ENCODE measurements around the gene ALKBH8.
"Not testable (repeated sequence)": the region's sequence is repeated elsewhere in the genome, so short reads cannot be mapped to it uniquely, and the experiment has no call there.

ALKBH8 gene

DNA sequence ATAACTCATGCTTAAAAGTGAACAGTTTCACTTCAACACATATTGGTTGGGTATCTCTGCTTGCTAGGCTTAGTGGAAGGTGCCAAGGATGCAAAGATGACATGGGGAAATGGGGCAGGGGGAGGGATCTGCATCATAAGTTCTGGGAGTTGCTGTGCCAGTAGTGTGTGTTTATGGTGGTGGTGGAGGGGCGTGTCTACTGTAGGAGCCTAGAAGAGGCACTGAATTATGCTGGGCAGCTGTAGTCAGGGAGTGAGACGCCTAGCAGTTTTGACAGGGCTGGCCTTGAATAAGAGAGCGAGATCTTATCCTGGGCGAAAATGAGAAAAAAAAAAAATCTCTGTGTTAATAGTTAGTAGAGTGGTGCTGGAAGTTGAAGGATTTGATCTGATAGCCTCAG is 28.4 kb upstream of the ALKBH8 start:
- TF ChIP-seq Cebpa-rat (IDR thresholded peaks at IDR 0.05) = no peak
- no peak overlapping the region for H3K4me3 ChIP-seq

DNA sequence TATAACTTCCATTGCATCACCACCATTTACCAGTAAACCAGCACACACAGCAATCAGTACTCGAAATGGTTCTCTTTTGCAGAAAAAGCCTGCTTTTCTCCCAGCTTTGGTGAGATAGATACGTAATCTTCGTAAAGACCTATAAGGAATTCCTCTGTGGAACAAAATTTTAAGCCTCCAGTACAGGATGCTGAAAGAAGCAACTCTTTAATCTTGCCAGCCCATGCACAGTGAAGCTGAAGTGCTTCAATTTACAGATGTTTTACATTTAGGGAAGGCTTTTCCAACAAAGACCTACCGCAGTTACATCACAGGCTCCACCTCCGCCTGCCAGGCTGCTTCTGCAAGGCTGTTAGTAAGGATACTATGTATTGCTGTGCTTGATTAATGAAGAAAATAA is 27.3 kb upstream of the ALKBH8 start:
- H3K4me3 ChIP-seq = no peak overlapping the region
- H3K36me3 ChIP-seq = no peaks in the 10 kb centered on the region
- peaks cover 32% of the 10 kb centered on the region for H3K27me3 ChIP-seq
- H4K20me1 ChIP-seq = no peaks in the 10 kb centered on the region
- no peak for TF ChIP-seq Cebpa-rat (IDR thresholded peaks at IDR 0.05)
- H3K9ac ChIP-seq = no peak overlapping the region
- H3K27ac ChIP-seq = no peak overlapping the region
- H3K4me1 ChIP-seq = peaks cover 11% of the 10 kb centered on the region
- no peak overlapping the region for H3K4me2 ChIP-seq
- no peaks in the 10 kb centered on the region for H3K9me3 ChIP-seq

More for the DNA sequence above, 28.4 kb upstream of the ALKBH8 start:
- no peak overlapping the region for H3K9ac ChIP-seq
- no peaks in the 10 kb centered on the region for H3K36me3 ChIP-seq
- H4K20me1 ChIP-seq = no peaks in the 10 kb centered on the region
- no peaks in the 10 kb centered on the region for H3K9me3 ChIP-seq
- H3K27me3 ChIP-seq = peaks cover 32% of the 10 kb centered on the region
- peaks cover 11% of the 10 kb centered on the region for H3K4me1 ChIP-seq
- H3K4me2 ChIP-seq = no peak overlapping the region
- H3K27ac ChIP-seq = no peak overlapping the region

- no peak for TF ChIP-seq Cebpa-rat (IDR thresholded peaks at IDR 0.05)
- Histone ChIP-seq H3K9ac (no peak overlapping the region), H3K4me1 (peaks cover 11% of the 10 kb centered on the region), H3K9me3 (no peaks in the 10 kb centered on the region), H3K27me3 (peaks cover 32% of the 10 kb centered on the region), H3K4me2 (no peak overlapping the region), H3K4me3 (no peak overlapping the region), H3K27ac (no peak overlapping the region), H3K36me3 (no peaks in the 10 kb centered on the region), H4K20me1 (no peaks in the 10 kb centered on the region)
Measured at GRCh38 chr11:107592231-107592590, 26.7 kb upstream of the ALKBH8 start.

GRCh38 chr11:107591378-107592230 is 26.1 kb upstream of the ALKBH8 start:
- no peak for TF ChIP-seq Cebpa-rat (IDR thresholded peaks at IDR 0.05)
- Histone ChIP-seq H4K20me1 (no peaks in the 10 kb centered on the region), H3K27ac (no peak overlapping the region), H3K27me3 (peaks cover 32% of the 10 kb centered on the region), H3K4me1 (peaks cover 11% of the 10 kb centered on the region), H3K4me2 (peak overlapping the region; percentile 99), H3K4me3 (peak overlapping the region; percentile 75), H3K36me3 (no peaks in the 10 kb centered on the region), H3K9ac (peak overlapping the region; percentile 71), H3K9me3 (no peaks in the 10 kb centered on the region)

GRCh38 chr11:107590460-107591377 is 25.2 kb upstream of the ALKBH8 start, which contains the start of gene ELMOD1:
Gene ELMOD1 (plus strand): TSS chr11:107591147. CDS start chr11:107618190, 27,043 bp downstream.
- Histone ChIP-seq H3K9ac (peak within 1 kb of the TSS; percentile 71), H3K36me3 (no peaks in the 10 kb centered on the region), H3K4me3 (peak within 1 kb of the TSS; percentile 75), H3K27me3 (peaks cover 32% of the 10 kb centered on the region), H4K20me1 (no peaks in the 10 kb centered on the region), H3K9me3 (no peaks in the 10 kb centered on the region), H3K4me1 (peaks cover 11% of the 10 kb centered on the region), H3K27ac (no peak within 1 kb of the TSS), H3K4me2 (peak within 1 kb of the TSS; percentile 99)
- TF ChIP-seq Cebpa-rat (IDR thresholded peaks at IDR 0.05) = no peak

- H3K4me2 ChIP-seq = no peak overlapping the region
- H3K4me1 ChIP-seq = peaks cover 11% of the 10 kb centered on the region
- no peak overlapping the region for H3K9ac ChIP-seq
- H3K4me3 ChIP-seq = no peak overlapping the region
- H3K36me3 ChIP-seq = no peaks in the 10 kb centered on the region
- H4K20me1 ChIP-seq = no peaks in the 10 kb centered on the region
- no peak for TF ChIP-seq Cebpa-rat (IDR thresholded peaks at IDR 0.05)
- H3K9me3 ChIP-seq = no peaks in the 10 kb centered on the region
- H3K27me3 ChIP-seq = peaks cover 29% of the 10 kb centered on the region
- no peak overlapping the region for H3K27ac ChIP-seq
Measured at GRCh38 chr11:107587306-107587979, 21.9 kb upstream of the ALKBH8 start.

DNA sequence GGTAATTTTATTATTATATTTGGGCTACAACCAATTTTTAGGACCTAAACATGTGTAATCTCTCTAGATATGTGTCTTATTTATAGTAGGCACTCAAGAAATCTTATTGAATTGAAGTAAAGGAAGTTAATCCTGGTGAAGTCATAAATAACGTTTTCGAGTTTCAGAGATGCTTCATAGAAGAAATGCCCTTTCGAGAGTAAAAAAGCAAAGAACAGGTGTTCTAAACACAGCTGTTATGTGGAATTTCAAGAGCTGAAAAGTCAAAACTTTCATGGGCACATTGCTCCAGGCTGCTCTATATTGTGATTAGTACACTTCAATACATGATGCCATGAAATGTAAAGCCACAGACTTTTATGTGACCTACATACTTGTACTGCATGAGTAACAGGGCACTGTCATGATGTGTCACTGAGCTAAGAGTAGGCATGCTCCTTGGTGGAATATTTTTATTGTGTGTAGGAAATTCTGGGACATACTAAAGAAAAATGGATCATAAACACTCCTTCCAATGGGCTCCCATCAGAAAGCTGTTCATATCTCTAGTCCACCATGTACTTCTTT is 18.2 kb upstream of the ALKBH8 start:
- Histone ChIP-seq H3K9me3 (no peaks in the 10 kb centered on the region), H3K4me3 (no peak overlapping the region), H3K4me2 (no peak overlapping the region), H3K4me1 (no peaks in the 10 kb centered on the region), H3K9ac (no peak overlapping the region), H3K27ac (no peak overlapping the region), H3K27me3 (no peaks in the 10 kb centered on the region), H4K20me1 (no peaks in the 10 kb centered on the region), H3K36me3 (no peaks in the 10 kb centered on the region)
- TF ChIP-seq Cebpa-rat (IDR thresholded peaks at IDR 0.05) = no peak

DNA sequence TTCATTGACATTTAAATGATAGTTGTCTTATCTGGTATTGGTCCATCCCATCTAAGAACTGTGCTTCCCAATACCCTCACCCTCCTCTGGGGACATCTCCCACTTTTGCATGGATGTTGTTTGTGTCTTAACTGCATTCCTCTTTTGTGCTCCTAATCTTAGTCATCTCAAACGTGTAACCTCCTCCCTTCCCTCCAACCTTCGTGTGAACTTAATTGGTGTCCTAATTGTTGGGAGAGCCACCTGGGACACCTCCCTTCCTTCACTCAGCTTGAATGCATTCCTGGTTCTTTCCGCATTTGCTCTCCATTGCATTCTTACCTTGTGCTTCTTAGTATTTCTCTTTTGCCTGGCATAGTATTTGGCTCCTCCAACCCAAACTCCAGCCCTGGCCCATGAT is 15.6 kb upstream of the ALKBH8 start:
- no peaks in the 10 kb centered on the region for H3K27me3 ChIP-seq
- no peaks in the 10 kb centered on the region for H4K20me1 ChIP-seq
- H3K4me1 ChIP-seq = no peaks in the 10 kb centered on the region
- no peak for TF ChIP-seq Cebpa-rat (IDR thresholded peaks at IDR 0.05)
- H3K9me3 ChIP-seq = no peaks in the 10 kb centered on the region
- H3K9ac ChIP-seq = no peak overlapping the region
- no peaks in the 10 kb centered on the region for H3K36me3 ChIP-seq
- H3K4me3 ChIP-seq = no peak overlapping the region
- H3K4me2 ChIP-seq = no peak overlapping the region
- H3K27ac ChIP-seq = no peak overlapping the region

DNA sequence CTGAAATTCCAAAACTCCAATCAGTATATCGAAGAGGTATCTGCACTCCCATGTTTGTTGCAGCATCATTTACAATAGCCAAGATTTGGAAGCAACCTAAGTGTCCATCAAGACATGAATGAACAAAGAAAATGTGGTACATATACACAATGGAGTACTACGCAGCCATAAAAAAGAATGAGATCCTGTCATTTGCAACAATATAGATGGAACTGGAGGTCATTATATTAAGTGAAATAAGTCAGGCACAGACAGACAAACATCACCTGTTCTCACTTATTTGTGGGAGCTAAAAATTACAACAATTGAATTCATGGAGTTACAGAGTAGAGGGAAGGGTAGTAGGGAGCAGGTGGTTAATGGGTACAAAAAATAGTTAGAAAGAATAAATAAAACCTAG is 13.6 kb upstream of the ALKBH8 start:
- not testable (repeated sequence) for H3K36me3 ChIP-seq, H3K9ac ChIP-seq, H3K4me1 ChIP-seq, H4K20me1 ChIP-seq, H3K27me3 ChIP-seq, H3K9me3 ChIP-seq, H3K4me2 ChIP-seq, H3K4me3 ChIP-seq, H3K27ac ChIP-seq
